Parathyroid adenoma (tissue), 2 donors: ENCODE results near the gene ASB4.

Source experiments
- H2AFZ ChIP-seq: fragments of 300-600 bp; sonication (generic); one replicate; pipeline ENCODE4 v1.7.0; 2017; ENCODE audit warnings: antibody characterized with exemption, mild to moderate bottlenecking
- H3K27ac ChIP-seq: fragments of 300-600 bp; sonication (generic); one replicate; pipeline ENCODE4 v1.7.0; 2017
- H3K27me3 ChIP-seq: fragments of 300-600 bp; sonication (generic); one replicate; pipeline ENCODE4 v1.7.0; 2017; ENCODE audit warnings: low read length; ENCODE audit not compliant: control insufficient read depth, insufficient read depth
- H3K36me3 ChIP-seq: fragments of 300-600 bp; sonication (generic); one replicate; pipeline ENCODE4 v1.7.0; 2017; ENCODE audit warnings: low read length; ENCODE audit not compliant: control insufficient read depth, insufficient read depth
- H3K4me1 ChIP-seq: fragments of 300-600 bp; sonication (generic); one replicate; pipeline ENCODE4 v1.7.0; 2017; ENCODE audit warnings: control low read depth
- H3K4me2 ChIP-seq: fragments of 300-600 bp; sonication (generic); one replicate; pipeline ENCODE4 v1.7.0; 2017; ENCODE audit warnings: low read length
- H3K4me3 ChIP-seq: fragments of 300-600 bp; sonication (generic); one replicate; pipeline ENCODE4 v1.7.0; 2017; ENCODE audit warnings: low read depth, low read length
- H3K79me2 ChIP-seq: fragments of 300-600 bp; sonication (generic); one replicate; pipeline ENCODE4 v1.7.0; 2017; ENCODE audit warnings: control low read depth
- H3K9ac ChIP-seq: fragments of 300-600 bp; sonication (generic); one replicate; pipeline ENCODE4 v1.7.0; 2017; ENCODE audit warnings: mild to moderate bottlenecking
- H3K9me3 ChIP-seq: fragments of 300-600 bp; sonication (generic); one replicate; pipeline ENCODE4 v1.7.0; 2017; ENCODE audit warnings: low read length; ENCODE audit not compliant: control insufficient read depth
- CTCF ChIP-seq: fragments of 300-600 bp; sonication (generic); IDR thresholded peaks from one replicate; pipeline ENCODE4 v1.7.0; 2017; ENCODE audit warnings: antibody characterized with exemption, mild to moderate bottlenecking
- donor health status: primary hyperparathyroidism.

Gene ASB4

DNA sequence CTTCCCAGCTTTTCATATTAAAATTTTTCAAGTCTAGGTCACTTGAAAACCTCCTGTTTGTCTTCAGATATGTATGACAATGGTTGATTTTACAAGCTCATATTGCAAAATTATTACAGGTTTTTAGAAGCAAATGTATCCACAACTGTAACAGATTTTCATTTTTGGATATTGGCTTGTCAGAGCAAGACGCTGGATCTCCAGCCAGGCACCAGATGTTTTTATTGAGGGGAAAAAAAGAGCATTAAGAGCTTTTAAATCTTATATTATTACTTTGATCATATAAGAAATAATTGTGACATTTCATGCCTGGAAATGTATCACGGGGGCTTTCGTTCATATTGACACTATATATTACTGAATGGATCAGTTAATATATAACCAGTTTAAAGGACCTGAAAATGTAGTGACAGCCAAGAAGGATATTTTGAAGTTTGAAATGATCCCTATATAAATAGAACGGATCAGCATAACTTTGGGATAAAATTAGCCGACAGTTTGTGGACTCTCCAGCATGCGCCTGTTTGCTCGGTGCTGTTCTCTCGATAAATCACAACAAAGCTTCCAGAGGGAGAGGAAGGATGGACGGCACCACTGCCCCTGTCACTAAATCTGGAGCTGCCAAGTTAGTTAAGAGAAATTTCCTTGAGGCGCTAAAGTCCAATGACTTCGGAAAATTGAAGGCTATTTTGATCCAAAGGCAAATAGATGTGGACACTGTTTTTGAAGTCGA, at the start of gene ASB4:
TSS of gene ASB4 (plus strand) at position 553 of the 733 bp plus-strand sequence. CDS start at position 582, 29 bp downstream.
- no peak within 1 kb of the TSS for H3K4me3 ChIP-seq
- H3K36me3 ChIP-seq, result no peaks in the 10 kb centered on the region
- no peaks in the 10 kb centered on the region for H3K27me3 ChIP-seq
- no peak for TF ChIP-seq CTCF
- no peaks in the 10 kb centered on the region for H3K4me1 ChIP-seq
- no peak within 1 kb of the TSS for H3K9ac ChIP-seq
- H3K4me2 ChIP-seq, result no peak within 1 kb of the TSS
- H3K9me3 ChIP-seq, result no peaks in the 10 kb centered on the region
- H3K27ac ChIP-seq, result no peak within 1 kb of the TSS
- H2AFZ ChIP-seq, result no peak within 1 kb of the TSS
- no peaks in the 10 kb centered on the region for H3K79me2 ChIP-seq

DNA sequence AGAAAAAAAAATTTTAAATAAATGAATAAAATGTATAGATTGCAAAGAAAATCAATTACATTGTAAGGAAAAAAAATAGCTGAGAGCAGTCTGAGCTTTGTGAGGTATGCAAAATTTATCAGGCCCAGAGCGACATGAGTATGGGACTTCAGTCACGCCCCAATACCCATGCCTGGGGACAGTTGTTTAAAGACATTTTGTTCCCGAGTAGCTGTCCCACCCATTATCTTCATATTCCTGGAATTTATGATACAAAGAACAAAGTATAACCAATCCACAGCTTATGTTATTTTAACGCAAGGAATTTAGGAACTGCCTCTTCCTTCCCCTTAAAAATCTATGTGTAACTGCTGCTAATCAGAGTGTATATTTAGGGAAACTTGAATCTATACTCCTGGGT, 49.3 kb upstream of the ASB4 start:
- Histone ChIP-seq H3K27ac (no peak overlapping the region), H3K4me1 (peaks cover 8% of the 10 kb centered on the region), H3K27me3 (no peaks in the 10 kb centered on the region), H2AFZ (no peak overlapping the region), H3K4me2 (no peak overlapping the region), H3K4me3 (no peak overlapping the region), H3K79me2 (no peaks in the 10 kb centered on the region), H3K9ac (no peak overlapping the region), H3K36me3 (no peaks in the 10 kb centered on the region), H3K9me3 (no peaks in the 10 kb centered on the region)
- no peak for TF ChIP-seq CTCF

DNA sequence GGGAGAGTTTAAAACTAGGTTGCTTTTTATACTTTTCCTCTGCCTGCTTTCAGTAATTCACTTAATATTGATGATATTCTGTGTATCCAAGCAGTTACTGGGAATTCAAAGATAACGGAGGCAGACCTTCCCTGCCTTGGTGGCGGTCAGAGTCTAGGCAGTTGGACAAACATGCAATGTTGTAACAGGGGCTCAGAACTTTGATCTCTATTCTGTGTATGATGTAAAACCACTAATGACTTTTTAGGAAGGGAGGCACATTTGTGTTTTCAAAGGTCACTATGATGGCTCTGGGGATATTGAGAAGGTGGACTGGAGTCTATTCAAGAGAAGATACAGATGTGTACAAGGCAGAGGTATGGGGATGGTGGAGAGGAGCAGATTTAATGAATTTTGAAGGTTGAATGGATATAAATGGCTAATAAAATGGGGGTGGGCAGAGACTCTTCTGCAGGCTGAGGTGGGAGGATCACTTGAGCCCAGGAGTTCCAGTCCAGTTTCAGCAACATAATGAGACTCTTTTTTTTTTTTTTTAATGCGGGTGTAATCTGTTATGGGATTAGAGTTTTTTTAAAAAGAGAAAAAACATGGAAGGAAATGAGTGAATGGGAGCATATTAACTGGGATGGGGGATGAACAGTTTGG, 45.2 kb upstream of the ASB4 start:
- H3K27ac ChIP-seq, result no peak overlapping the region

GRCh38 chr7:95441042-95441823, 44.5 kb upstream of the ASB4 start:
- Histone ChIP-seq H3K36me3 (no peaks in the 10 kb centered on the region), H3K9me3 (no peaks in the 10 kb centered on the region), H3K4me2 (no peak overlapping the region), H3K27ac (no peak overlapping the region), H3K9ac (no peak overlapping the region), H3K4me3 (no peak overlapping the region), H3K79me2 (no peaks in the 10 kb centered on the region), H3K27me3 (no peaks in the 10 kb centered on the region), H3K4me1 (no peaks in the 10 kb centered on the region), H2AFZ (no peak overlapping the region)
- no peak for TF ChIP-seq CTCF

More for the DNA sequence above, 45.2 kb upstream of the ASB4 start:
- Histone ChIP-seq H3K4me2 (no peak overlapping the region), H2AFZ (no peak overlapping the region), H3K4me1 (no peaks in the 10 kb centered on the region), H3K9ac (no peak overlapping the region), H3K79me2 (no peaks in the 10 kb centered on the region), H3K4me3 (no peak overlapping the region), H3K27me3 (no peaks in the 10 kb centered on the region), H3K9me3 (no peaks in the 10 kb centered on the region), H3K36me3 (no peaks in the 10 kb centered on the region)
- TF ChIP-seq CTCF, result no peak
